ENCODE results near the gene LDHB.

DNA sequence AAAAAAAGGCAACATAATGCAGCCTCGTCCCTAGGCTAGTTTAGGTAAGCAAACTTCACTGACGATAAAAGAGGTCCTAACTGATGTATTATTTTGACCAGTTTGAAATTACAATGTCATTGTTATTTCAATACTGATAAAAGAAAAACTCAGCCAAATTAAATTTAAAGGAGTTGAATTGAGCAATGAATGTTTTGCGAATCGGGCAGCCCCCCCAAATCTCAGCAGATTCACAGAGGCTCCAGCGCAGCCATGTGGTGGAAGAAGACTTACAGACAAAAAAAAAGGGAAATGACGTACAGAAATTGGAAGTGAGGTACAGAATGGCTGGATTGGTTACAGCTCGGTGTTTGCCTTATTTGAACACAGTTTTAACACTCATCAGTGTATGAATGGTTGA lies 8.2 kb upstream of the LDHB start:
- TF ChIP-seq, protein P1, sequence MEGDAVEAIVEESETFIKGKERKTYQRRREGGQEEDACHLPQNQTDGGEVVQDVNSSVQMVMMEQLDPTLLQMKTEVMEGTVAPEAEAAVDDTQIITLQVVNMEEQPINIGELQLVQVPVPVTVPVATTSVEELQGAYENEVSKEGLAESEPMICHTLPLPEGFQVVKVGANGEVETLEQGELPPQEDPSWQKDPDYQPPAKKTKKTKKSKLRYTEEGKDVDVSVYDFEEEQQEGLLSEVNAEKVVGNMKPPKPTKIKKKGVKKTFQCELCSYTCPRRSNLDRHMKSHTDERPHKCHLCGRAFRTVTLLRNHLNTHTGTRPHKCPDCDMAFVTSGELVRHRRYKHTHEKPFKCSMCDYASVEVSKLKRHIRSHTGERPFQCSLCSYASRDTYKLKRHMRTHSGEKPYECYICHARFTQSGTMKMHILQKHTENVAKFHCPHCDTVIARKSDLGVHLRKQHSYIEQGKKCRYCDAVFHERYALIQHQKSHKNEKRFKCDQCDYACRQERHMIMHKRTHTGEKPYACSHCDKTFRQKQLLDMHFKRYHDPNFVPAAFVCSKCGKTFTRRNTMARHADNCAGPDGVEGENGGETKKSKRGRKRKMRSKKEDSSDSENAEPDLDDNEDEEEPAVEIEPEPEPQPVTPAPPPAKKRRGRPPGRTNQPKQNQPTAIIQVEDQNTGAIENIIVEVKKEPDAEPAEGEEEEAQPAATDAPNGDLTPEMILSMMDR (IDR thresholded peaks at IDR 0.05; ENCODE audit: low read depth, low read length) = no peak
- TF ChIP-seq POLR2A (IDR thresholded peaks at IDR 0.05; ENCODE audit: extremely low read depth, insufficient read length) = no peak

All from NB4 (cell line).